Keratinocyte (primary cell): Measurements from ENCODE around the gene AXIN2.

Source experiments
- CTCF ChIP-seq, 3 experiments: IDR thresholded peaks in 1 of 3; conservative IDR thresholded peaks in 1 of 3; optimal IDR thresholded peaks in 1 of 3; 2 replicates in 2 of 3; 3 replicates in 1 of 3; pipeline versions ENCODE3 to v1.5.1; 2011; ENCODE audit warnings: low read length in 3 of 3, mild to moderate bottlenecking in 3 of 3, moderate library complexity in 2 of 3, control low read depth in 1 of 3, inconsistent platforms in 1 of 3; ENCODE audit not compliant: insufficient read depth in 2 of 3; ENCODE audit errors: extremely low read depth in 1 of 3
- EZH2 ChIP-seq: IDR thresholded peaks from one replicate; pipeline ENCODE4 v1.6.1; 2012; ENCODE audit warnings: inconsistent platforms, mild to moderate bottlenecking, low read length, moderate library complexity

- TF ChIP-seq CTCF (optimal IDR thresholded peaks at IDR 0.05 in 1 of 3, IDR thresholded peaks at IDR 0.05 in 1 of 3, conservative IDR thresholded peaks at IDR 0.05 in 1 of 3; ENCODE audit: extremely low read depth in 1 of 3, insufficient read depth in 2 of 3, low read length in 3 of 3), result no peak
- no peak for TF ChIP-seq EZH2
Measured at GRCh38 chr17:65487161-65487560, 74.3 kb downstream of the AXIN2 start.
